ENCODE measurements around the gene FBN2.

The FBN2 gene

GRCh38 chr5:128355961-128356360 is 182.1 kb downstream of the FBN2 start:
- no peak for ATAC-seq
- TF ChIP-seq CREB5 (CRISPR knock-in tag; IDR thresholded peaks at IDR 0.05; ENCODE audit: low read depth), result no peak
- no peak for TF ChIP-seq ZFP3 (CRISPR knock-in tag; IDR thresholded peaks at IDR 0.05)
- no peak for TF ChIP-seq SNAI2 (CRISPR knock-in tag; IDR thresholded peaks at IDR 0.05)
- TF ChIP-seq ZNF70 (CRISPR knock-in tag; IDR thresholded peaks at IDR 0.05), result no peak
- no peak for TF ChIP-seq BACH2 (CRISPR knock-in tag; IDR thresholded peaks at IDR 0.05; ENCODE audit: borderline replicate concordance)
- no peak for TF ChIP-seq PPARA (CRISPR knock-in tag; IDR thresholded peaks at IDR 0.05; ENCODE audit: borderline replicate concordance)
- TF ChIP-seq ARNTL (CRISPR knock-in tag; IDR thresholded peaks at IDR 0.05; ENCODE audit: borderline replicate concordance, low read depth), result no peak
- no peak for TF ChIP-seq ZC3H10 (CRISPR knock-in tag; IDR thresholded peaks at IDR 0.05)
- TF ChIP-seq, protein P1, sequence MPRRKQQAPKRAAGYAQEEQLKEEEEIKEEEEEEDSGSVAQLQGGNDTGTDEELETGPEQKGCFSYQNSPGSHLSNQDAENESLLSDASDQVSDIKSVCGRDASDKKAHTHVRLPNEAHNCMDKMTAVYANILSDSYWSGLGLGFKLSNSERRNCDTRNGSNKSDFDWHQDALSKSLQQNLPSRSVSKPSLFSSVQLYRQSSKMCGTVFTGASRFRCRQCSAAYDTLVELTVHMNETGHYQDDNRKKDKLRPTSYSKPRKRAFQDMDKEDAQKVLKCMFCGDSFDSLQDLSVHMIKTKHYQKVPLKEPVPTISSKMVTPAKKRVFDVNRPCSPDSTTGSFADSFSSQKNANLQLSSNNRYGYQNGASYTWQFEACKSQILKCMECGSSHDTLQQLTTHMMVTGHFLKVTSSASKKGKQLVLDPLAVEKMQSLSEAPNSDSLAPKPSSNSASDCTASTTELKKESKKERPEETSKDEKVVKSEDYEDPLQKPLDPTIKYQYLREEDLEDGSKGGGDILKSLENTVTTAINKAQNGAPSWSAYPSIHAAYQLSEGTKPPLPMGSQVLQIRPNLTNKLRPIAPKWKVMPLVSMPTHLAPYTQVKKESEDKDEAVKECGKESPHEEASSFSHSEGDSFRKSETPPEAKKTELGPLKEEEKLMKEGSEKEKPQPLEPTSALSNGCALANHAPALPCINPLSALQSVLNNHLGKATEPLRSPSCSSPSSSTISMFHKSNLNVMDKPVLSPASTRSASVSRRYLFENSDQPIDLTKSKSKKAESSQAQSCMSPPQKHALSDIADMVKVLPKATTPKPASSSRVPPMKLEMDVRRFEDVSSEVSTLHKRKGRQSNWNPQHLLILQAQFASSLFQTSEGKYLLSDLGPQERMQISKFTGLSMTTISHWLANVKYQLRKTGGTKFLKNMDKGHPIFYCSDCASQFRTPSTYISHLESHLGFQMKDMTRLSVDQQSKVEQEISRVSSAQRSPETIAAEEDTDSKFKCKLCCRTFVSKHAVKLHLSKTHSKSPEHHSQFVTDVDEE (CRISPR knock-in tag; IDR thresholded peaks at IDR 0.05), result no peak
- no peak for TF ChIP-seq RARB (CRISPR knock-in tag; IDR thresholded peaks at IDR 0.05)

DNA sequence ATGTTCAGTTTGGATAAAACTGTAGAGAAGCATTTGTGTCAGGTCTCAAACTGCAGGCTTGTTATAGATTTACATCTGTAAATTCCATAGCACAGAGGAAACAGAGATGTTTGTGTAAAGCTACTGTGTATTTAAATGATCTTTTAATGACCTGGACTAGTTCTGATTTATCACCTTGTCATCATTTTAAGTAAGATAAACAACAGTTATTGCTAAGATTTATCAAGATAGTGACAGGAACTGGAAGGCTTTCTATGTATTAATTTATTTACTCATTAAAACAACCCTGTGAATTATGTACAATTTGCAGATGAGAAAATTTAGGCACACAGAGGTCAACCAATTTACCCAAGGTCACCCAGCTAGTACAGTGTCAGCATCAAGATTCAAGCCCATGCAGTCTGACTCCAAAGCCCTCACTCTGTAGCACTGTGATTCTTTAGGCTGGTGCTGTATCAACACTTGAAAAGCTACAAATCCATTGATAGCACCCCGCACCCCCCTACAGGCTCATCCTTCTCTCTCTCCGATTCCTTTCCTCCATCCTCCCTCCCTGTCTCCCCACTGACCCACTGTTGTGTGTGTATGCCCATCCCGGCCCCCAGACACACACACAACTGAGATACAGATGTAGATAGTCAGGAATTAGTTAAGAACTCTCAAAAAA is 184.5 kb downstream of the FBN2 start:
- TF ChIP-seq PPARA (CRISPR knock-in tag; IDR thresholded peaks at IDR 0.05; ENCODE audit: borderline replicate concordance), result no peak
- no peak for ATAC-seq

- TF ChIP-seq ARNTL (CRISPR knock-in tag; IDR thresholded peaks at IDR 0.05; ENCODE audit: borderline replicate concordance, low read depth) (no peak), ZC3H10 (CRISPR knock-in tag; IDR thresholded peaks at IDR 0.05) (no peak), CSRNP3 (CRISPR knock-in tag; IDR thresholded peaks at IDR 0.05) (no peak), CREB5 (CRISPR knock-in tag; IDR thresholded peaks at IDR 0.05; ENCODE audit: low read depth) (no peak), PATZ1 (CRISPR knock-in tag; IDR thresholded peaks at IDR 0.05; ENCODE audit: borderline replicate concordance) (no peak)
- peak; percentile 47; the same call in 1 of the 3 replicates for ATAC-seq
These were observed 187.3 kb downstream of the FBN2 start for GRCh38 chr5:128350705-128351104.

DNA sequence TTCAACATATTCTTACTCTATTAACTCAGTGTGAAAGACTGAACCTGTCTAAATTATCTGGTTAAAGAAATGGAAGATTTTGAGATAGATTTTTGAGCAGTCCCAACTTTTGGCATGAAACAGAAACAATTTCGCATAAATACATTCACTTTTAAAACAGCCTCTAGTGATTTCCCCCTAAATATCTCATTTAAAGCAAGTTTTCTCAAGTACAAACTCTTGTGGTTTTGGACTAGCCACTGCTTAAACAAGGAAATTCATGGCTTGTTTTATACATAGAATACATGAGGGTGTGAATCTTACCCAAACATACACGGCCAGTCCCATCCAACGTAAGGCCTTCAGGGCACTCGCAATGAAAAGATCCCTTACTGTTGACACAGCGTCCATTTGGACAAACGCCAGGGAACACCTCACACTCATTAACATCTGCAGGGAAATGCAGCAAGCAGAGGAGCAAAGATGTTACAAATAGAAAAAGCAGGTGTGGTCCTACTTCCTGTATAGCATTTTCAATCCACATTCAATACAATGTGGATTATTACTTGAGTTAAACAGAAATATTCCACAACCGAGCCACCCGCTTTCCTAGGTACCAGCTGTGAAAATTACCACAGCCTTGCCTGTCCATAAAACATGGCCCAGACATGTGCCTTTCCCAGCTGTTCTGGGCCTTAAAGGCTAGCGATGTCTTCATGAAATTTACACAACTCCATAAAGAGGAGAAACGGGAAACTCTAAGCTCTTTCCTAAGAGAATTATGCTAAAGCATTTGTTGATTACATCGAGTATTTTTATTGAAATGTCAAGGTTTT is 188.8 kb downstream of the FBN2 start:
- ATAC-seq, result no peak
- TF ChIP-seq ZNF565 (CRISPR knock-in tag; conservative IDR thresholded peaks at IDR 0.05; ENCODE audit: low read depth), result no peak
- no peak for TF ChIP-seq ISL1 (CRISPR knock-in tag; IDR thresholded peaks at IDR 0.05)
- TF ChIP-seq, protein P1 (CRISPR knock-in tag; IDR thresholded peaks at IDR 0.05), result no peak
- TF ChIP-seq CREB5 (CRISPR knock-in tag; IDR thresholded peaks at IDR 0.05; ENCODE audit: low read depth), result no peak
- no peak for TF ChIP-seq ZFP3 (CRISPR knock-in tag; IDR thresholded peaks at IDR 0.05)
- TF ChIP-seq ZFP30 (CRISPR knock-in tag; IDR thresholded peaks at IDR 0.05), result no peak
- no peak for TF ChIP-seq ZNF70 (CRISPR knock-in tag; IDR thresholded peaks at IDR 0.05)
- TF ChIP-seq RARB (CRISPR knock-in tag; IDR thresholded peaks at IDR 0.05), result no peak
- no peak for TF ChIP-seq ARNTL (CRISPR knock-in tag; IDR thresholded peaks at IDR 0.05; ENCODE audit: borderline replicate concordance, low read depth)
- TF ChIP-seq TOX (CRISPR knock-in tag; IDR thresholded peaks at IDR 0.05; ENCODE audit: borderline replicate concordance), result no peak
- TF ChIP-seq BACH2 (CRISPR knock-in tag; IDR thresholded peaks at IDR 0.05; ENCODE audit: borderline replicate concordance), result no peak
- no peak for TF ChIP-seq PATZ1 (CRISPR knock-in tag; IDR thresholded peaks at IDR 0.05; ENCODE audit: borderline replicate concordance)

All from SK-N-SH treated with all-trans-retinoic acid at 6 μM for 48 hours (cell line).